ENCODE measurements around the gene MEGF6. TPM values are rescaled to one million over a fixed set of nuclear protein-coding genes. Genes with fewer than 3 reads are reported as not detected.

MEGF6 gene
- total and polyA plus RNA-seq, 2 of the 8 experiments (the other 6 are each of a cell fraction or from before 2014, with no cell fraction given): 4.1 to 14.8 TPM

DNA sequence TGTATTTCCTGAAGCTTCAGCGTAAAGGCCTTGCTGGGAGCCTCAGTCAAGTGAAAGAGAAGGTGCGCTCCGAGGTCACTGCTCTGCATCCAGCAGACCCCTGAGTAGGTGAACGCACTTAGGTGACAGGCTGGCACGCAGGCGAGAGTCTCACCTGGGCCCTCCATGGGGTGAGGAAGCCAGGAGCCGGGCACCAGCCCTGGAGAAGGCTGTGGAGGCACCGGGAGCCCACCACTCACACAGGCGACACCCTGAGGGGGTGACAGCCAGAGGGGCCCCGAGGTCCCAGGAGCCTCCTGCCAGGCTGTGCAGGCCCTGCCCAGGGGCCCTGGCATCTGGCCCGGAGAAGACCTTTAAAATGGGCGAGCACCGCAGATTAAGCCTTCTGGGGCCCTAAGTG, 89.2 kb downstream of the MEGF6 start:
- no peak overlapping the region for H4K8ac ChIP-seq (ENCODE audit: extremely low read depth, insufficient read depth, low read length)
- H3K14ac ChIP-seq (ENCODE audit: insufficient read length): no peak overlapping the region
- ChIA-PET POLR2A (ENCODE audit: partially characterized antibody) (no interaction called here), CTCF (ENCODE audit: partially characterized antibody) (interaction anchor here (0.8 to 2.4 kb wide), 4 partner anchors 31 to 98 kb away, joined by 3 to 7 read pairs (median 4); no protein-coding TSS in a partner anchor)
- no peak overlapping the region for H3K56ac ChIP-seq (replicated peaks; ENCODE audit: insufficient read length, low read depth, low read length)
- no peak overlapping the region for H2BK15ac ChIP-seq (ENCODE audit: low read length)
- no peak overlapping the region for H3K4me2 ChIP-seq (ENCODE audit: insufficient read depth in 1 of 2, low read depth in 2 of 2, low read length in 2 of 2)
- H4K5ac ChIP-seq (ENCODE audit: insufficient read length, low read depth, low read length): no peak overlapping the region
- no peak for DNase-seq (ENCODE audit: low read depth in 1 of 2, low spot score in 2 of 2)
- H2BK12ac ChIP-seq (ENCODE audit: low read depth, low read length): no peak overlapping the region
- H3K18ac ChIP-seq (ENCODE audit: extremely low read depth, low read length): no peak overlapping the region
- no peaks in the 10 kb centered on the region for H3K79me1 ChIP-seq (ENCODE audit: low read depth, low read length)
- H3K23ac ChIP-seq (ENCODE audit: insufficient read length): no peak overlapping the region
- no peaks in the 10 kb centered on the region for H3K23me2 ChIP-seq (ENCODE audit: low read depth, low read length)
- 91% methylated on average over 10 of the region's 13 CpGs; no CpG with 5 or more reads in 1 of the 2 experiments for whole genome bisulfite sequencing, 2 experiments (ENCODE audit: extremely low coverage in 1 of 2, insufficient coverage in 1 of 2, insufficient read length in 1 of 2, insufficient replicate concordance in 2 of 2, low coverage in 1 of 2, low lambda C conversion rate in 2 of 2, missing lambda C conversion rate in 1 of 2)
- H3K9me3 ChIP-seq (ENCODE audit: insufficient read depth in 2 of 2, low read depth in 1 of 2, low read length in 1 of 2): peaks cover 0 to 7% of the 10 kb centered on the region in 2 experiments; a peak in 1 of 4 replicates
- no peak overlapping the region for H2AK5ac ChIP-seq (ENCODE audit: low read depth, low read length)
- no peak overlapping the region for H4K91ac ChIP-seq (replicated peaks; ENCODE audit: insufficient read length, low read length)
- no peak overlapping the region for H3K4me3 ChIP-seq (ENCODE audit: extremely low read depth in 1 of 4, insufficient read depth in 2 of 4, low read depth in 3 of 4, low read length in 4 of 4)
- no peaks in the 10 kb centered on the region for H3K79me2 ChIP-seq (ENCODE audit: control insufficient read depth in 1 of 2, insufficient read depth in 2 of 2, low read length in 2 of 2)
- H2BK5ac ChIP-seq (ENCODE audit: low read depth, low read length): no peak overlapping the region
- H2BK20ac ChIP-seq (ENCODE audit: low read length): no peak overlapping the region
- no peak overlapping the region for H2BK120ac ChIP-seq (replicated peaks; ENCODE audit: low read depth, low read length)
- no peaks in the 10 kb centered on the region for H3K36me3 ChIP-seq (ENCODE audit: control insufficient read depth in 2 of 4, insufficient read depth in 4 of 4, low read length in 3 of 4)
- no peak overlapping the region for H2AFZ ChIP-seq (ENCODE audit: low read length)
- peaks cover 0 to 13% of the 10 kb centered on the region in 2 experiments for H4K20me1 ChIP-seq (replicated peaks in 1 of 2; ENCODE audit: control insufficient read depth in 1 of 2, insufficient read depth in 2 of 2, low read length in 2 of 2)
- no peak overlapping the region for H3K4ac ChIP-seq (replicated peaks; ENCODE audit: insufficient read length, low read depth, low read length)
- H3K27me3 ChIP-seq (replicated peaks in 1 of 4; ENCODE audit: control insufficient read depth in 3 of 4, extremely low read depth in 1 of 4, insufficient read depth in 3 of 4, low read length in 3 of 4): no peaks in the 10 kb centered on the region; a peak in 1 of 7 replicates
- H3K4me1 ChIP-seq (replicated peaks in 1 of 4; ENCODE audit: control insufficient read depth in 3 of 4, insufficient read depth in 4 of 4, low read length in 3 of 4): no peaks in the 10 kb centered on the region; a peak in 3 of 7 replicates
- H3K27ac ChIP-seq (ENCODE audit: low read depth, low read length): no peak overlapping the region
- H3K9ac ChIP-seq (replicated peaks in 1 of 4; ENCODE audit: extremely low read depth in 1 of 4, low read depth in 3 of 4, low read length in 3 of 4): no peak overlapping the region
- no peak for FAIRE-seq
- TF ChIP-seq, protein P1, sequence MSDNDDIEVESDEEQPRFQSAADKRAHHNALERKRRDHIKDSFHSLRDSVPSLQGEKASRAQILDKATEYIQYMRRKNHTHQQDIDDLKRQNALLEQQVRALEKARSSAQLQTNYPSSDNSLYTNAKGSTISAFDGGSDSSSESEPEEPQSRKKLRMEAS (IDR thresholded peaks at IDR 0.05): no peak
- TF ChIP-seq E2F6 (IDR thresholded peaks at IDR 0.05) (no peak), SRF (IDR thresholded peaks at IDR 0.05; ENCODE audit: low read depth, low read length) (no peak), HDAC2 (IDR thresholded peaks at IDR 0.05; ENCODE audit: borderline replicate concordance in 1 of 2, low read depth in 2 of 2, low read length in 2 of 2) (no peak), POLR2AphosphoS5 (IDR thresholded peaks at IDR 0.05; ENCODE audit: low read depth, low read length) (no peak), NANOG (IDR thresholded peaks at IDR 0.05; ENCODE audit: insufficient read depth, low read depth, low read length, poor library complexity, severe bottlenecking) (no peak), FOSL1 (IDR thresholded peaks at IDR 0.05; ENCODE audit: insufficient read depth, low read depth, low read length) (no peak), BRCA1 (IDR thresholded peaks at IDR 0.05; ENCODE audit: low read depth, low read length) (no peak), KDM4A (IDR thresholded peaks at IDR 0.05; ENCODE audit: low read depth, low read length, severe bottlenecking) (no peak), POLR2A (IDR thresholded peaks at IDR 0.05; ENCODE audit: control extremely low read depth in 1 of 2, low read depth in 2 of 2, low read length in 2 of 2) (no peak), CHD1 (IDR thresholded peaks at IDR 0.05; ENCODE audit: low read depth, low read length) (no peak)
- TF ChIP-seq, protein P2, sequence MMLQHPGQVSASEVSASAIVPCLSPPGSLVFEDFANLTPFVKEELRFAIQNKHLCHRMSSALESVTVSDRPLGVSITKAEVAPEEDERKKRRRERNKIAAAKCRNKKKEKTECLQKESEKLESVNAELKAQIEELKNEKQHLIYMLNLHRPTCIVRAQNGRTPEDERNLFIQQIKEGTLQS (IDR thresholded peaks at IDR 0.05; ENCODE audit: insufficient read depth, low read depth, low read length): no peak

Data from H1 (cell line).